IPS DF 19.7 (cell line): Measurements from ENCODE around the gene BIRC2.
A peak's percentile ranks its signal among the peaks of the same experiment; 100 is the strongest.
"Not testable (repeated sequence)": the region's sequence is repeated elsewhere in the genome, so short reads cannot be mapped to it uniquely, and the experiment has no call there.

Experiments used
- DNase-seq: peaks from one replicate; pipeline ENCODE4 v3.0.0-alpha.2; 2013; ENCODE audit warnings: low read depth, low spot score

Gene BIRC2

GRCh38 chr11:102323542-102324251 lies 23.3 kb upstream of the BIRC2 start:
- DNase-seq = no peak

- no peak for DNase-seq
Observed at GRCh38 chr11:102325088-102325487, 21.9 kb upstream of the BIRC2 start.

- no peak for DNase-seq
Observed at GRCh38 chr11:102328748-102329147, 18.3 kb upstream of the BIRC2 start.

- DNase-seq = no peak
Observed at GRCh38 chr11:102330231-102330630, 16.8 kb upstream of the BIRC2 start.

- no peak for DNase-seq
Observed at GRCh38 chr11:102331341-102331740, 15.7 kb upstream of the BIRC2 start.

GRCh38 chr11:102332611-102332994 lies 14.4 kb upstream of the BIRC2 start:
- DNase-seq = no peak

- DNase-seq = no peak
Observed at GRCh38 chr11:102338479-102339010, 8.5 kb upstream of the BIRC2 start.

- DNase-seq = not testable (repeated sequence)
Observed at GRCh38 chr11:102341311-102341710, 5.7 kb upstream of the BIRC2 start.

- peak; percentile 60 for DNase-seq
Observed at GRCh38 chr11:102341844-102342318, 5.1 kb upstream of the BIRC2 start.

- DNase-seq = no peak
Observed at GRCh38 chr11:102343809-102344208, 3.2 kb upstream of the BIRC2 start.

GRCh38 chr11:102345904-102346303 lies 1.1 kb upstream of the BIRC2 start:
- DNase-seq = no peak

GRCh38 chr11:102346456-102346747 lies 612 bp upstream of the BIRC2 start:
- DNase-seq = no peak

- no peak for DNase-seq
Observed at GRCh38 chr11:102347462-102348370, 702 bp downstream of the BIRC2 start.

- no peak for DNase-seq
Observed at GRCh38 chr11:102357116-102357515, 10.1 kb downstream of the BIRC2 start.

- no peak for DNase-seq
Observed at GRCh38 chr11:102359372-102359771, 12.4 kb downstream of the BIRC2 start.

- DNase-seq = no peak
Observed at GRCh38 chr11:102360681-102361080, 13.7 kb downstream of the BIRC2 start.

GRCh38 chr11:102361086-102362031 lies 14.3 kb downstream of the BIRC2 start:
- DNase-seq = no peak

- no peak for DNase-seq
Observed at GRCh38 chr11:102364991-102365390, 18.0 kb downstream of the BIRC2 start.

- no peak for DNase-seq
Observed at GRCh38 chr11:102367364-102367763, 20.4 kb downstream of the BIRC2 start.

GRCh38 chr11:102368472-102368871 lies 21.5 kb downstream of the BIRC2 start:
- DNase-seq = no peak

GRCh38 chr11:102374633-102375424 lies 27.8 kb downstream of the BIRC2 start:
- not testable (repeated sequence) for DNase-seq
